GM19193 (cell line): Measurements from ENCODE around the gene UXS1.

ENCODE experiments used
- POLR2A ChIP-seq: IDR thresholded peaks from 4 replicates; pipeline ENCODE4 v1.6.1; 2011; ENCODE audit not compliant: insufficient read depth, insufficient read length; ENCODE audit errors: extremely low read depth

Gene UXS1

GRCh38 chr2:106065268-106065982, 128.7 kb downstream of the UXS1 start:
- no peak for TF ChIP-seq POLR2A

DNA sequence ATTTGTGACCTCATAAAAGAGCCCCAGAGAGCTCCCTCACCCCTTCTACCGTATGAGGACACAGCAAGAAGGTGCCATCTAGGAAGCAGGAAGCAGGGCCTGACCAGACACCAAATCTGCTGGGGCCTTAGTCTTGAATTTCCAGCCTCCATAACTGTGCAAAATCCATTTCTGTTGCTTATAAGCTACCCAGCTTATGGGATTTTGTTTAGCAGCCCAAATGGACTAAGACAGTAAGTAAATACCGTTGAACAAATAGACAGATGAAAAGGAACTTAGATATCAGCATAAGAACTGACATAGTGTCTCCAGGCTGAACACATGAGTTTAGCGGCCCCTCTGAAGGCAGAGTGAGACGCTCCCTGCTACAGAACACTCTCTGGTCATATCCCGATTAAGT, 130.9 kb downstream of the UXS1 start:
- TF ChIP-seq POLR2A = no peak

GRCh38 chr2:106062627-106063026, 131.5 kb downstream of the UXS1 start:
- no peak for TF ChIP-seq POLR2A

DNA sequence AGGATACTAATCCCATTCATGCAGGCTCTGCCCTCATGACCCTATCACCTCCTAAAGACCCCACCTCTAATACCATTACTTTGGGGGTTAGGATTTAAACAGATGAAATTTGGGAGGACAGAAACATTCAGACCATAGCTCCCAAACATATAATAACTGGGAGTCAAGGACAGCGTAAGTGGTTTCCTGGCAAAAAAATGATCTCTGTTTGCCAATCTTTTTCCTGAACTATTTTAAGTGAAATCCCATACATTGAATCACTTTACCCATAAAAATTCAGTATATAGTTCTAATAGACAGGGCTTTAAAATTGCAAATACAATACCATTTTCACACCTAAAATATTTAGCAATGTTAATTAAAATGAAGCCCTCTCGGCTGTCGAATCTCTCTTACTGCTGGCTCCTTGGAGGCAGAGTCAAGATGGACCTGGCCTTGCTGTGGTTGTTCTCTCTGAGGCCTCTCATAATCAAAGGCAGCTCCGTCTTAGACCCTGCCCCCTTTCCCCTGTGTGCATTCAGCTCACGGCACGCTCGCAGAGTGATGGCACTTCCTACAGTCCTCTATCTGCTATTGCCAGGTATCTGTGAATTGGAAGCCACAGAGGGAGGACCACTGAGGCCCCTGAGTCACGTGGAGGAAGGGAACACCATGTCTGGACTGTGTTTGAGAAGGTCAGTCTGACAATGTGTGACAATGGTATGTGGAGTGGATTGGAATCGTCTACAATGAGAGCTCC, 132.3 kb downstream of the UXS1 start:
- TF ChIP-seq POLR2A = no peak

DNA sequence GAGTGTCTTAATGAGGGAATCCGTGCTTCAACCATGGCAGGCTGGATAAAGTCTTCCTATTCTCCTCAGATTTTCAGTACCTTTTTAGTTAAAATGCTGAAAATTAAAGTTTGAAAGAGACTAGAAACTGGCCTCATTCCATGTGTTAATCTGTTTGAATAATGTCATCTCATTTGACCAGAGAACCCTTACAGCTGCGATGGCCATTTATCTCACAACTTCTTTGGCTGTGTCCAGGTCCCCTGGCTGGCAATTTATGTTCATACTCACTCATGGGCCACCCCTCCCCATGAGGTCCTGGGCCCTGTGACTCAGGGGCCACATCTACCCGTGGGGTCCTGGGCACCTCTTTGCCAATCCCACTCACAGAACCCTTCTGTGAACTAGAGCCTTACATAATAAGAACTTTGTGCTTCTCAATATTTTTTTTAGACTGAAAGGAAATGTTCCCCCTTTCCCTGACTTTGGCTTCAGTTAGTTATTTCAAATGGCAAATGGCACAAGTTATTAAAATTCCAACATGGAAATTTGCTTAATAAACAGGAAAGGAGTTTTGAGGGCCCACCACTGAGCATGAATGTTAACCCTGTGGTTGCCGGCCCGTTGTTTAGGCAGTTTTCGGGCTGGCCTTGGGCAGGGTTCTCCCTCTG, 134.6 kb downstream of the UXS1 start:
- no peak for TF ChIP-seq POLR2A

- TF ChIP-seq POLR2A = no peak
These were observed 135.5 kb downstream of the UXS1 start for GRCh38 chr2:106058469-106059137.

DNA sequence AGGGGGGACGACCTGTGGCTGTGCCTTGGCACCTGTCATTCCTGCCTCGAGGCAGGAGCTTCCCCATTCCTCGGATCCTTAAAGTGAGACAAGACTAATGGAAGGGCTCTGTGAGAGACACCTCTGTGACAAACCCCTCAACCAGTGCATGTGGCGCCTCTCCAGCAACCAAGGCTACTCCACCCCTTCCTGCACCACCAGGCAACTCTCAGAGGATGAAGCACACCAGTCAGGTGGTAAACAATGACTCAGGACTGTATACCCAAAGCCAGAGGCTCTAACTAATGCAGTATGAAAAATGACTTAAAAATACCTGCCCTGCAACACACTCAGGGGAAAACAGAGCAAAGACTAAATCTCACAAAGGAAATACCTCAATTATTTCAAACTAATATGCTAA, 136.9 kb downstream of the UXS1 start:
- TF ChIP-seq POLR2A = no peak

GRCh38 chr2:106054880-106055655, 139.0 kb downstream of the UXS1 start:
- no peak for TF ChIP-seq POLR2A

- TF ChIP-seq POLR2A = no peak
These were observed 139.8 kb downstream of the UXS1 start for GRCh38 chr2:106054321-106054720.

GRCh38 chr2:106053581-106053980, 140.5 kb downstream of the UXS1 start:
- no peak for TF ChIP-seq POLR2A

DNA sequence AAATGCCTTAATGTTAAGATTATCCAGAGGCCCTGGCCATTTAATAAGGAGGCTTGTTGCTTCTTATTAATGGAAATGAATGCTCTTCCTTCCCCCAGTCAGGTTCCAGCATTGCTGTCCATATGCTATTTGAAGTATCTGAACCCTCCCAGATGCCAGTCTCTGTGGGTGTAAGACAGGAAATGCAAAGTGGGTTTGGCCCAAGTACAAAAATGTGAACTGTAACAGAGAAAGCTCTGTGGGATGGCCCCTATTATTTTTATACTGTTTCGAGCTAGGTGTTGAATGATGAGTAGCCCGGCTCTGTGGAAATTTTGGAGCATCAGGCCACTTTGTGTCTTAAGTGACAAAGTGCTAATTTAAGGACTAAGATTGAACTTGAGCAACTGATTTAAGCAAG, 141.0 kb downstream of the UXS1 start:
- no peak for TF ChIP-seq POLR2A

- TF ChIP-seq POLR2A = no peak
These were observed 149.2 kb downstream of the UXS1 start for GRCh38 chr2:106044859-106045258.

GRCh38 chr2:106044021-106044420, 150.1 kb downstream of the UXS1 start:
- no peak for TF ChIP-seq POLR2A
